Right renal pelvis (tissue), 4 donors: ENCODE measurements around the gene PCCA. TPM values are rescaled to one million over a fixed set of nuclear protein-coding genes. Genes with fewer than 3 reads are reported as not detected.

Experiments used
- DNase-seq, 4 donors: peaks; one replicate each; pipeline ENCODE4 v3.0.0-alpha.2; 2013; ENCODE audit warnings: low read depth in 4 of 4, low spot score in 3 of 4, missing footprints in 1 of 4
- polyA plus RNA-seq, 4 donors: library from polyadenylated mRNA; unstranded; fragments of 120-200 nt; gene quantifications; one replicate each; pipeline ENCODE4 v1.2.1, GENCODE V29; 2013; ENCODE audit not compliant: insufficient read length in 4 of 4

PCCA gene
- polyA plus RNA-seq, 4 donors, result 50.8 to 70.4 (median 65.4) TPM

DNA sequence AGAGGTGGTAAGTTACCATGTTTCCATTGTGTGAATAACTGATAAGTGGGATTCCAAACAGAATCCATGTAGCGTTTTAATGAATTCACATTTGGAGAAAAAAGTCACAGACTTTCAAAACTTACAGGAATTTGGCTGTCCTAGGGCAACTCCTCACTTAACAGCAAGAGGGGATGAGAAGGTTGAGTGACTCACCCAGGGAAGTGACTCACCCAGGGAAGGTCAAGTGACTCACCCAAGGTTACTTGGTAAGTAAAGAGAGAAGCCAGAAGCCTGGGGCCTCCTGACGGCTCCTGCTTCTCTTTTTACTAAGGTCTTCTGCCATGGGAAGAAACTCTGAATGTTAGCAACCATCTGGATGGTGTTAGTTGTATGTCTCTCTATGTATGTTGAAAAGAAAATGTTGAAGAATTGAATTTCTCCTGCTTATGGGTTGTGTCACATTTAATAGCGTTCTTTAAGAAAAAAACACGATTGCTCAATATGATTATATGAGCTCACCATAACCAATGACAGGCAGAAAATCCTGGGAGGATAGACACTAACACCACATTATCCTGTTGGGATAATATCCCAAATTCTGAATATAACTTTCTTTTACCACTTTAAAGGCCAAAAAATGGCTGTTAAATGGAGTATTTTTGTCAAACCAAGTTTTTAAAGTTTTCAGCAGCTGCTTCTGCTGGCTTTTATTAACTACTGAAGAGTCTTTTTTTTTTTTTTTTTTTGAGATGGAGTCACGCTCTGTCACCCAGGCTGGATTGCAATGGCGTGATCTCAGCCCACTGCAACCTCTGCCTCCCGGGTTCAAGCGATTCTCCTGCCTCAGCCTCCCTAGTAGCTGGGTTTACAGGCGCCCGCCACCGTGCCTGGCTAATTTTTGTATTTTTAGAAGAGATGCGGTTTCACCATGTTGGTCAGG, 304.1 kb downstream of the PCCA start:
- DNase-seq, result no peak

DNA sequence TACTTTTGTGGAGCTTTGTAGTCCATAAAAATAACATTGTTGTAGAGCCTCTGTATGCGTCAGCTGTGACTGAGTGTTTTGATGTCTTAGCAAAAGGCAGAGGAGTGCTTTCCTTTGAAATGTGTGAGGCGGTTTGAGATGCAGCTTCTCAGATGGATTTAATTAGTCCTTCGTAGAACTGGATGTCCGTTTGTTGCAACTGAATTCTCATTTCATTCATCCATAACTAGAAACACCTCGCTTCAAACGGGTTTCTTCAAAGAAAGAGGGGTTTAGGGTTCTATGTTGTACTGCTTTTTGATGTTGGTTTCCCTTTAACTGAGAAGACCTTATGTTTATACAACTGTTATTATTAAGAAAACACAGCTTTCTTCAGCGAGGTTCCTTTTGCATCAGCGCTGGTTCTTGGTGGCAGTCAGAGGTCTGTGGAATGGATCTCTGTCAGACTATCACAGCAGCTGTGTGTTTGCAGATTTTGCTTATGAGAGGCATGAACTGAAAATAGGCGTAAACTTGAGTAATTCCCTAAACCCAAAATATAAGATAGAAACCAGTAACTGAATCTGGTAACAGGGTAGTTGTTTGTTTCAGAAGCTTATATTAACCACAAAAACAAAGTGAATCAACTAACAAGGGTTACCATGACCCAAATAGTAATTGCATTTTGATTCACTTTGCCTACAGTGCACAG, 305.3 kb downstream of the PCCA start:
- no peak for DNase-seq

DNA sequence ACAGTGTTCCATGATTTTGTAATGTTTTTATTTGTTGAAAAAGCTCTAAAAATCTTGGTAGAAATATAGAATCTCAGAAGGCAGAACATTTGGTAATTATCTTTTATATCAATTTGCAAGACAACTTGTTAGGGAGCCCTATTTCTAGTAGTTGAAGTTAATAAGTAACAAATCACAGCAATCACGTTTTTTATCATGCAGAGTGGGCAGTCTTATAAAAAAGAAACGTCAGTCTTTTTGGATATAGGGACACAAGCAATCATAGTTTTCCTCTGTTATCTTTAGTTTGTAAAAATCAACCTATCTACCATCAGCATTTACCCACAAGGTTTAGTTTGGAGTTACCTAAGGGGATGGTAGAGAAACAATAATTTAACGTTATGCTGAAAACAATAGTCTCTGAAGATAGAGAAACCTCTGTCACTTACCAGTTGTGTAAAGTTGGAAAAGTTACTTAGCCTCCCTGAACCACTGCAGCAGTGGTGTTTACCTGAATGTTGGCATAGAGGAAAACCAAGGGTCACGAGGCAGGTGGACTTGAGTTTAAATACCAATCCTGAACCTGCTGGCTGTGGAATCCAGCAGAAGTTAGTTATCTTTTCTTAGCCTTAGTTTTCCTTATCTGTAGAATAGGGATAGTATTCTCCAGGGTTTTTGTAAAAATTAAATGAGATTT, 306.9 kb downstream of the PCCA start:
- DNase-seq, result no peak

DNA sequence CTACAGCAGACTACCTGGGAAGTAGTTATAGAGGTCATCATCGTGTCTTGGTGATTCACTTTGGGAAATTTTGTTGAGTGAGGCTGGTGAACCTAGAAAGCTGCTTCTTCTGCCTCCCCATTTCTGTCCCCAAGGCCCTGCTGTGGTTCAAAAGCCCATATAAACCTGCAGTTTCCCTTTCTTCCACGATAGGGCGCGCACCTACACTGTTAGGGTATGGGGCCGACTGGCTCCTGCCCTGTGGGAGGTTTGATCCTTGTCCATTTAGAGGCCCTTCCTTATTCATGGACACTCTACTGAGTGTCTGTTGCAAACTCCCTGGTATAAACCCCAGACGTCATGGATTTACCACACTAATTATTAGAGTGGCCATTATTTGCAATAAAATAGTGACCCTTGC, 307.9 kb downstream of the PCCA start:
- DNase-seq, result no peak

DNA sequence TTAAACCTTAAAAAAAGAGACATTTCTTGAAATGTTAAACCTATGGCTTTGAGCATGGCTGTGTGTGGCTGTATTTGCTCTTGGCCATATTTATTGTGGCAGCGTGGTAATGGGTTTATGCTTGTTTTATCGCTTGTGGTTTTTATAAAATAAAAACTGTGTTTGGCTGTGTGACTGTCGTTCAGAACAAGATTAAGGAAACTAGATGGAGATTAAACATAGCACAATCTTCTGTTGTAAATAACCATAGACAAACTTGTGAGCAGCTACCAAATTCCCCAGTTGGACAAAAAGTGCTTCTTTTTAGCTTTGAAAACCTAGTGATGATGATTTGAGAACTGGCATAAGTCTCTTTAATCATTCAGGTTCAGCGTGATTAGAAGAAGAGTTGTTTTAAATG, 308.7 kb downstream of the PCCA start:
- DNase-seq, result no peak

DNA sequence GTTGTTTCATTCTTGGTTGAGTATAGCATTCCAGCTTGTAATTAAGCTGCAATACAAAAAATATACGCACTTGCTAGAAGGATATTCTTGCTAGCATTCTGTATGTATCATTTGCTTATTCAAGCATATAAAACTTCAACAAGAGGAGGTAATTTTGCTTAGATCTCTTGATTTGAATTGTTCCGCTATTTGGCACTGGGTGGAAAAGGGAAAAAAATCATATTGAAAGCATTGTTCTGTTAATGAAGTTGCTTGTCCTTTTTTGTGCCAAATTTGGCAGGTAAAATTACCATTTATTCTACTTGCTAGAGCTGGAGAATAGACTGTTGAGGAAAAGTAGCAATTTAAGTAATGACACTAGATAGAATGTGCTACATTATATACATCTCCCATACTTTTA, 309.5 kb downstream of the PCCA start:
- no peak for DNase-seq

DNA sequence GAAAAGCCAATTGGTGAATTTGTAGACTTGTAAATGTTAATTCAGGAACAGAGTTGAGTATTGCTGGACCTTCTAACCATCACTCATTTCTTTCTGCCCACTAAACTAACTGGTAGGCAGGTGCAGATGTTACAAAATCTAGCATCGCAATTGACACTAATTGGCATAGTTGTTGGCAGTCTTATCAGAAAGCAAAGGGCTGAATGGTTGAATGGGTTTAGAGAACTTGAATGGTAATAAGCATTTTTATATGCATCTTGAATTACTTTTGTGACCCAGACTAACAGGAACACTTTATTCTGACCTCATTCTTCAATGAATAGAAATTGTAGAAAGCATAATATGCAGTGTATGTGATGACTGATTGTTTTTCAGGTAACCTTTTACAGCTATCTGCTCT, 310.6 kb downstream of the PCCA start:
- no peak for DNase-seq

DNA sequence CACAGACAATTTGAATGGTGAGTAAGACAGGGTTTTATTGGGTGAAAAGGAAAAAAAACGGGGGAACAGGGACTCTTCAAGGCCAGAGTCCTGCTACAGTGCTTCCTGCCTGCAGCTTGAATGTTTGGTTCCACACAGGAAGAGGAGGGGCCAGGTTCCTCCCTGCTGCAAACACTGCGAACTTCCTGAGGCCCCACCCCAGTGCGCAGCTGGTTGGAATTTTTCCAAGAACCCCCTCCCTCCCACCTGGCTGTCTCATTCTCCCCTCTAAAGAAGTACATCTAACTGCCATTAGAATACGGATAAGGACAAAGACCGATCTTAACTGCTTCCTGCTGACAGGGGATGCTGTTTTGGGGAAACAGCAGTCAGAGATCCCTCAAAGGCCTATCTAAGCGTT, 314.8 kb downstream of the PCCA start:
- DNase-seq, result no peak

DNA sequence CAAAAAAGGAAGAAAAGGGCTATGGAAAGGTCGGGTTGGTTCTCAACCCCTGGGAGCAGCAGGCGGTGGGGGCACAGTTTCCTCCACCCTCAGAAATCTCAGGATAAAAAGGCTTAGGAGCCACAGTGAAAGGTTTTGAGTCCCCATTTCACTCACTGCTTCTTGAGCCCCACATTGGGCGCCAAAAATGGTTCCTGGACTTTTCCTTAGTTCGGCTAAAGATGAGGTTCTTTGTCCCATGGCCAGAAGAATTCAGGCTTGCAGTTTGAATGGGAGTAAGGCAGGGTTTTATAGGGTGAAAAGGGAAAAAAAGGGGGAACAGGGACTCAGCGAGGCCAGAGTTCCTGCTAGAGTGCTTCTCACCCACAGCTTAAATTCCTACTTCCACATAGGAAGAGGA, 320.2 kb downstream of the PCCA start:
- no peak for DNase-seq

DNA sequence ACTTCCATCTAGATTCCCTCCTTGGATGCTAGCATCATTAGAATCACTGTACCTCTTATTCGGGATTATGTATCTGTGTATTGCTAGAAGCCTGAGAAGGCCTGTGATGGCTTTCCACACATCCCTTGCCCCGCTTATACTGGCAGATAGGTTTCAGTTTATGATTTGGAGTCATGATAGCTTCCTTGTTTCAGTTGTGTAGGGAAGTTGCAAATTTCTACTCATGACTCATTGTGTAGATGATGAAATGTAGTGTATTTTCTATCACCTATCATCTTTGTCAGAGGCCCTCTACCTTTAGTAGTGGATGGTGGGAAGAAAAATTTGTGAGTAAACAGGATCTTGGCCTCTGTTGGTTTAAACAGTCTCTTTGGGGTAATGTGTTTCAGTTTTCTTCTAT, 334.5 kb downstream of the PCCA start:
- DNase-seq, result no peak

DNA sequence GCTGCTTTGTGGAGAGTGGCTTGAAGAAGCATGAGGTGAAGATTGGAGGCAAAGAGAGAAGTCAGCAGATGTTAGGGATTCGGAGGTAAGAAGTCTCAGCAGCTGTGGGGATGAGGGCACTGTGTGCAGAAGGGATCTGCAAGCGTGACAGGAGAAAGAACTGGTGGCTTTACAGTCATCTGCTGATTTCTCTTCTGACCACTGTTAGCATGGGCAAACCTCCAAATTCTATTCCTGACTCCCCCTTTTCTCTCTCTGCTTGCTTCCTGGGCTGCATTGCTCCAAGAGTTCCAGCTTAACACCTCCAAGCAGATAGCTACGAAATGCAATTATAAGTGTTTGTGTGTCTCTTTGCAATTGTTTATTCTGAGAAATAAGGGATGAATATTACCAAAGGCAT, 340.1 kb downstream of the PCCA start:
- DNase-seq, result no peak

DNA sequence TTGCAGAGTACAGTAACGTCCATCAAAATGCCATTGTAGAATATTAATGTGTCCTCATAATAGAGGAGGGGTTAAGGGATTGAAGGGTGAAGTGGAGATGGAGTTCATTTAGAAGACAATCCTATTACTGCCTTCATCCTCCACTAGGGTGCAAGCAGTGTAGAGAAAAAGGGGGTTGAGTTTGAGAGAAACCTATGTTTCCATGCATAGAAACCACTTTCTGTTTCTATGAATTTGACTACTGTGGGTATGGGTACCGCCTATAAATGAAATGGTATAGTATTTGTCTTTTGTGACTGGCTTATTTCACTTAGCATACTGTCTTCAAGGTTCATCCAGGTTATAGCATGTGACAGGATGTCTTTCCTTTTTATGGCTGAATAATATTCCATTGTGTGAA, 343.7 kb downstream of the PCCA start:
- DNase-seq, result no peak

DNA sequence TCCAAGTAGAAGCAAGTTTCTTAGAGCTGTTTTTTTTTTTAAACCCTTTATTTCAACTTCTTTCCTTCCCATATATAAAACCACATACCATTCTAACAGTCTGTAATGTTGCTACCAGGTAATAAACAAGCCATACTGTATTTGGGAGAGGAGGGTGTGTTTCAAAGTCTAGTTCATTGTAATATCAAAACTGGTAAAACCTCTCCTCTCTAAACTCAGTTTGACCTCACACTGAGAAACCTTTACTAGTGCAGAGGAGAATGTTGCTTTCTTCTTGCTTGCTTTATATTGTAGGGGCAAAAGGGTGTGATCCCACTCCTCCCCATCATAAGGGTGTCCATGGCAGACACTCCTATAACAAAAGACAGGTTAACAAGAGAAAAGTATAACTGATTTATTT, 344.6 kb downstream of the PCCA start:
- DNase-seq, result no peak

DNA sequence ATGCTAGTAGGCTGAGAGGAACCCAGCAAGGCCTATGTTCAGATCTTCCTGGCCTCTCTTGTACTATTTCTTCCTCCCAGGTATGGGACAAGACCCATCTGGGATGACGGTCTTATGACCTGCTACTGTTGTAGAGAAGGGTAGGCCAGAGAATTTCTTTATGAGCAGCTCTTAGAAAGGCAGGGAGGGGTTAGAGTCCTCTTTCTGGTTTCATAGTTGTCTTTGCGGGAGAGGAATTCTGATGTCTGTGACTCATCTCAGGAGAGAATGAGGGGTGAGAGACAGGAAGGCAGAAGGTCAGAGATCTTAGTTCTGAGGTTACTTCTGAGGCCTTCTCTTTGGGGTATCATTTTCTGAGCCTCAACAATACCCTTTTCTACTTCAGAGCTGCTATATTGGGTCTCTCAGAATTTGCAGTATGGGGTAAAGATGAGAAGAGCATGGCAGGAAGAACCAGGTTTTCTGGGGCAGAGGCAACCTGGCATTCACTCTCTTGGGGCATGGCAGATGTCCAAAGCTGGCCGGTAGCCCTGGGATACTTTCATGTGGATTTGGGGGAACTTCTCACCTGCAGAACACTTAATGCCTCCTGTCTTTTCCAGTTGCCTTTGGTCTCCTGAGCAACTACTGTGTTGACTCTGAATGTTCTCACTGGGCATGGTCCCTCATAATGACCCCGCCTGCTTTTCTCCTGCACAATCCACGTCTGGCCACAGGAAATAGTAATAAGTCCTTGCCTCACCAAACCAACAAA, 345.3 kb downstream of the PCCA start:
- no peak for DNase-seq

DNA sequence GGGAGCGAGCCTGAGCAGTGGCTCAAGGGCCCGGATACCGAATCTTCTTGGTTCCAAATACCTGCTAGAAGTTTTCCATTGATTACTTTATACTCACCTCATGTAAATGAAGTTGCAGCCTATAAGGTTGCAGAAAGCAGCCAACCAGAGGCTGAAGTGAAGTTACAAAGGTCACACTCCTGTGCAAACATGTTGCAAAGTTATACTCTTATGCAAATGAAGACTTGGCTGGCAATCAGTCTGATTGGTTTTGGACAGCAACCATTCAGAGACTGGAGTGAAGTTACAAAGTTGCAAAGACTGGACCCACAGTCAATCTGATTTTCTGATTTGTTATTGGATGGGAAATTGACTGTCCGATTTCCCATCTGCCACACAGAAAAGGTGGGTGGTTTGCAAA, 347.2 kb downstream of the PCCA start:
- no peak for DNase-seq

DNA sequence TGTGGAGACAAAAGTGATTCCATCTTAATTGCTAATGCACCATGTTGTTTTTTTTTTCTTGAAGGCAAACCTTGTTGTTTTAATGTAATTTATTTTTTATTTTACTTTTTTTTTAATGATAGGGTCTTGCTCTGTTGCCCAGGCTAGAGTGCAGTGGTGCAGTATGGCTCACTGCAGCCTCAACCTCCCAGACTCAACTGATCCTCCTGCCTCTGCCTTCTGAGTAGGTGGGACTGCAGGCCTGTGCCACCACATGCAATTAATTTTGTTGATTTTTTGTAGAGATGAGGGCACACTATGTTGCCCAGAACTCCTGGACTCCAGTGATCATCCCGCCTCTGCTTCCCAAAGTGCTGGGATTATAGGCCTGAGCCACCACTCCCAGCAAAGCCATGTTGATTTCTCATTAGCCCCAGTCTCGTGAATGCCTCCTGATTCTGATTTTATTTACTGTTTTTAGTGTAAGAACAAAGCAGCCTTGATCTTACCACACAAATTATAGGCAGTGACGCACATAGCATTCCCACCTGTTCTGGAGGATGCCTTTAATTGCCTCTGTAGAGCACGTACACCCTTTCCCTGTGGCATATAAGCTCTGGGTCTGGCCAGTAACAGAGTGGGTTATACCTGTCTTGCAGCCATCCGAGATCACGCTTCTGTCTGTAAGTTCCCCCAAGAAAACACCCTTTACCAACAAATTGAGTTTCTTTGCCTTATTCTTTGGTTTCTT, 349.3 kb downstream of the PCCA start:
- no peak for DNase-seq

DNA sequence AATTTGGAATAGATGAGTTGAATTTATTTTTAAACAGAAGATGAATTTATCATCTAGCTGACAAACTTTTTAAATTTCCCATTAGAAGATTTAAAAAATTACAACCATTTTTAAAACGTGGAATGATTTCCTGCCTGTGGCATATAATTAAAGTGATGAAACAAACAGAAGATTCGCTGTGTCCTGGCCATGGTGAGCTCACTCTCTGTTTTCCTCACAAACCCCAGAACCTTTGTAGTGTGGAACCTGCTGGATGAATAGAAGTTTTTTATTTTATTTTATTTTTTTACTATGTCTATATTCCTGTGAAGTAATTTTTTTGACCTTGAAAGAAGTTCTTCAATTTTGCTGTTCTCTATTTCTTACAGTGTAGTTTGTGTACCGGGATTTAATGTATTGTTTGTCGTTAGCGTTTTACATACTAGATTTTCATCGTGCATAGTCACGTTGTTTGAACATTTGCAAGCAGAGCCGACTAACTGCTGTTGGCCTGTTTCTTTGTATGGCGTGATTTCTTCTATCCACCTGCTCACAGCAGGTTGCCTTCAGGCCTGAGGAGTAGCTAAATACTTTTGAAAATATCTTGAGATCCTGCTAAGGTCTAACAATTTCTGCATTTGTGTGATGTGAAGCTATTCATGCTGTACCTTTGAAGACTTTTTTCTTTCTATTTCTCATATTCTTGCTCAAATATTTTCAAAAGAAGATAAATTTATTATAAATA, 350.5 kb downstream of the PCCA start:
- no peak for DNase-seq

DNA sequence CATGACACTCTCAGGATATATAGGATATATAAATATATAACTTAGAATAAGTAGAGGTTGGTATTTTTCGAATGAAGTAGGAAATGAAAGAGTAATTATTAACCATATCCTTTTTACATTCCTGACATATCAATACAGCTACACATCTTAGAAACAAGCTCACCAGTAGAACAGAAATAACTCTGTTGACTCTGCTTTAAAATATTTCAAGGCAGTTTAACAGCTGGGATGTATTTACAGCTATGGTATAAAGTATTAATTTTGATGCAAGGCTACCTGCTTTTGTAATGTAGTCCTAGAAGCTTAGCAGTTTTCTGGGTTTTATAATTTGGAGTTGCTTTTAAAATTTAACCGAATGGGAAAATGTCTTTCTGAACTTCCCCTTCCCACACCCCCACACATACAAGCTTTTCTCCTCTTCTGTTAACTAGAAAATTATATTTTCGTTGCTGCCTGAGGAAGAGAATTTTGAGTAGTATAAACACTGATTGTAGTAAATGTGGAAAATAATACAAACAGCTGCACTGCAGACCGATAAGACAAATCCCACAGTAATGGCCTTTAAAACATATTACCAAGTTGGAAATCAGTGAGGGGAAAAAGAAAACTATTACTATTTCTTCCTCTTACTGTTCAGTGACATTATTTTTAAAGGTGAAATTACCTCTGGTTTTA, 352.0 kb downstream of the PCCA start:
- DNase-seq, result no peak
